ENCODE measurements around the gene DNAJB13. TPM values are rescaled to one million over a fixed set of nuclear protein-coding genes. Genes with fewer than 3 reads are reported as not detected.

DNAJB13 gene
- total RNA-seq, 2 experiments from 2014 or later = 0.29 TPM; not detected in 1

GRCh38 chr11:73916435-73916834 lies 34.4 kb upstream of the DNAJB13 start:
- H4K20me1 ChIP-seq (ENCODE audit: insufficient read depth, low read length) = no peaks in the 10 kb centered on the region
- H3K4me2 ChIP-seq (ENCODE audit: low read length) = no peak overlapping the region
- no peaks in the 10 kb centered on the region for H3K9me3 ChIP-seq (ENCODE audit: low read length)
- ChIA-PET POLR2A (interaction anchor here (0.9 kb wide), 1 partner anchor 12 kb away, joined by 4 read pairs; no protein-coding TSS in a partner anchor), CTCF (ENCODE audit: unreplicated experiment) (no interaction called here)
- intact Hi-C loops (cut with micrococcal nuclease; ENCODE audit: unreplicated experiment) = no loop called here
- H3K36me3 ChIP-seq (ENCODE audit: insufficient read depth, low read length) = peaks cover 65% of the 10 kb centered on the region
- BruUV-seq (replicated peaks) = no TSS peak
- H3K9me2 ChIP-seq (ENCODE audit: insufficient read depth, low read length) = no peaks in the 10 kb centered on the region
- no peak overlapping the region for H3K4me3 ChIP-seq (ENCODE audit: low read depth, low read length, poor library complexity, severe bottlenecking)
- H3K27ac ChIP-seq (ENCODE audit: low read depth, low read length, poor library complexity, severe bottlenecking) = no peak overlapping the region
- no peak for TF ChIP-seq EZH2phosphoT487 (IDR thresholded peaks at IDR 0.05; ENCODE audit: borderline replicate concordance, low read depth, low read length)
- TF ChIP-seq, protein P1, sequence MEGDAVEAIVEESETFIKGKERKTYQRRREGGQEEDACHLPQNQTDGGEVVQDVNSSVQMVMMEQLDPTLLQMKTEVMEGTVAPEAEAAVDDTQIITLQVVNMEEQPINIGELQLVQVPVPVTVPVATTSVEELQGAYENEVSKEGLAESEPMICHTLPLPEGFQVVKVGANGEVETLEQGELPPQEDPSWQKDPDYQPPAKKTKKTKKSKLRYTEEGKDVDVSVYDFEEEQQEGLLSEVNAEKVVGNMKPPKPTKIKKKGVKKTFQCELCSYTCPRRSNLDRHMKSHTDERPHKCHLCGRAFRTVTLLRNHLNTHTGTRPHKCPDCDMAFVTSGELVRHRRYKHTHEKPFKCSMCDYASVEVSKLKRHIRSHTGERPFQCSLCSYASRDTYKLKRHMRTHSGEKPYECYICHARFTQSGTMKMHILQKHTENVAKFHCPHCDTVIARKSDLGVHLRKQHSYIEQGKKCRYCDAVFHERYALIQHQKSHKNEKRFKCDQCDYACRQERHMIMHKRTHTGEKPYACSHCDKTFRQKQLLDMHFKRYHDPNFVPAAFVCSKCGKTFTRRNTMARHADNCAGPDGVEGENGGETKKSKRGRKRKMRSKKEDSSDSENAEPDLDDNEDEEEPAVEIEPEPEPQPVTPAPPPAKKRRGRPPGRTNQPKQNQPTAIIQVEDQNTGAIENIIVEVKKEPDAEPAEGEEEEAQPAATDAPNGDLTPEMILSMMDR (conservative IDR thresholded peaks at IDR 0.05; ENCODE audit: low read length) = no peak
- no peak overlapping the region for H2AFZ ChIP-seq (ENCODE audit: low read length)
- no peaks in the 10 kb centered on the region for H3K4me1 ChIP-seq (ENCODE audit: insufficient read depth, low read length, poor library complexity, severe bottlenecking)
- DNase-seq (ENCODE audit: low spot score) = no peak
- H3K79me2 ChIP-seq (ENCODE audit: insufficient read depth, low read depth, low read length) = no peaks in the 10 kb centered on the region

DNA sequence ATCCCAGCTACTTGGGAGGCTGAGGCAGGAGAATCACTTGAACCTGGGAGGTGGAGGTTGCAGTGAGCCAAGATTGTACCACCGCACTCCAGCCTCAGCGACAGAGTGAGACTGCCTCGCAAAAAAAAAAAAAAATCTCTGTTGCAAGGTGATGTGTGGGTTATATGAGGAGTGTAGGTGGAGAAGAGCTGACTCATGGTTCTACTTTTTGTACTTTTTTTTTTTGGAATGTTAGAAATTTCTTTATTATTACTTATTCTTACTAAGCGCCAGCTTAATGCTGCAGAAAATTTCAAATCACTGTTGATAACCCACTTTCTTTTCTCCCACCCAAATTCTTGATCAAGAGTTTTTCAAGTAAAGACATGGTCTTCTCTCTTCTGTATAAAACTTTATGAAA lies 29.6 kb upstream of the DNAJB13 start:
- no peaks in the 10 kb centered on the region for H3K79me2 ChIP-seq (ENCODE audit: insufficient read depth, low read depth, low read length)
- no peaks in the 10 kb centered on the region for H3K9me3 ChIP-seq (ENCODE audit: low read length)
- ChIA-PET CTCF (ENCODE audit: unreplicated experiment) (no interaction called here), POLR2A (interaction anchor here (0.7 to 1.0 kb wide), 2 partner anchors 18 to 36 kb away, joined by 3 read pairs; no protein-coding TSS in a partner anchor)
- H3K4me1 ChIP-seq (ENCODE audit: insufficient read depth, low read length, poor library complexity, severe bottlenecking) = no peaks in the 10 kb centered on the region
- H3K4me2 ChIP-seq (ENCODE audit: low read length) = no peak overlapping the region
- DNase-seq (ENCODE audit: low spot score) = no peak
- no peak overlapping the region for H3K4me3 ChIP-seq (ENCODE audit: low read depth, low read length, poor library complexity, severe bottlenecking)
- BruUV-seq (replicated peaks) = no TSS peak
- H3K27ac ChIP-seq (ENCODE audit: low read depth, low read length, poor library complexity, severe bottlenecking) = no peak overlapping the region
- intact Hi-C loops (cut with micrococcal nuclease; ENCODE audit: unreplicated experiment) = no loop called here
- no peaks in the 10 kb centered on the region for H3K9me2 ChIP-seq (ENCODE audit: insufficient read depth, low read length)
- no peak for TF ChIP-seq EZH2phosphoT487 (IDR thresholded peaks at IDR 0.05; ENCODE audit: borderline replicate concordance, low read depth, low read length)
- TF ChIP-seq, protein P1 (conservative IDR thresholded peaks at IDR 0.05; ENCODE audit: low read length) = no peak
- peaks cover 54% of the 10 kb centered on the region for H3K36me3 ChIP-seq (ENCODE audit: insufficient read depth, low read length)
- H2AFZ ChIP-seq (ENCODE audit: low read length) = no peak overlapping the region
- H4K20me1 ChIP-seq (ENCODE audit: insufficient read depth, low read length) = no peaks in the 10 kb centered on the region

- BruUV-seq (replicated peaks) = no TSS peak
Observed at GRCh38 chr11:73929388-73929787, 21.4 kb upstream of the DNAJB13 start.

More at GRCh38 chr11:73929388-73929787, 21.4 kb upstream of the DNAJB13 start:
- Histone ChIP-seq H2AFZ (ENCODE audit: low read length) (no peak overlapping the region), H4K20me1 (ENCODE audit: insufficient read depth, low read length) (no peaks in the 10 kb centered on the region), H3K9me3 (ENCODE audit: low read length) (no peaks in the 10 kb centered on the region), H3K4me1 (ENCODE audit: insufficient read depth, low read length, poor library complexity, severe bottlenecking) (no peaks in the 10 kb centered on the region), H3K4me3 (ENCODE audit: low read depth, low read length, poor library complexity, severe bottlenecking) (no peak overlapping the region), H3K27ac (ENCODE audit: low read depth, low read length, poor library complexity, severe bottlenecking) (no peak overlapping the region), H3K79me2 (ENCODE audit: insufficient read depth, low read depth, low read length) (no peaks in the 10 kb centered on the region), H3K4me2 (ENCODE audit: low read length) (no peak overlapping the region), H3K9me2 (ENCODE audit: insufficient read depth, low read length) (no peaks in the 10 kb centered on the region), H3K36me3 (ENCODE audit: insufficient read depth, low read length) (peaks cover 44% of the 10 kb centered on the region)
- intact Hi-C loops (cut with micrococcal nuclease; ENCODE audit: unreplicated experiment) = no loop called here
- TF ChIP-seq, protein P1 (conservative IDR thresholded peaks at IDR 0.05; ENCODE audit: low read length) = no peak
- no peak for TF ChIP-seq EZH2phosphoT487 (IDR thresholded peaks at IDR 0.05; ENCODE audit: borderline replicate concordance, low read depth, low read length)
- DNase-seq (ENCODE audit: low spot score) = no peak
- ChIA-PET POLR2A (no interaction called here), CTCF (ENCODE audit: unreplicated experiment) (no interaction called here)
